NCI-H2081 treated with DMSO at 0.1 percent for 48 hours (cell line): ENCODE results near the gene RGPD3.
"Not testable (repeated sequence)": the region's sequence is repeated elsewhere in the genome, so short reads cannot be mapped to it uniquely, and the experiment has no call there.

Experiments used
- DNase-seq: peaks from one replicate; lab custom pipeline; 2025; lab: John Stamatoyannopoulos, UW

Gene RGPD3

DNA sequence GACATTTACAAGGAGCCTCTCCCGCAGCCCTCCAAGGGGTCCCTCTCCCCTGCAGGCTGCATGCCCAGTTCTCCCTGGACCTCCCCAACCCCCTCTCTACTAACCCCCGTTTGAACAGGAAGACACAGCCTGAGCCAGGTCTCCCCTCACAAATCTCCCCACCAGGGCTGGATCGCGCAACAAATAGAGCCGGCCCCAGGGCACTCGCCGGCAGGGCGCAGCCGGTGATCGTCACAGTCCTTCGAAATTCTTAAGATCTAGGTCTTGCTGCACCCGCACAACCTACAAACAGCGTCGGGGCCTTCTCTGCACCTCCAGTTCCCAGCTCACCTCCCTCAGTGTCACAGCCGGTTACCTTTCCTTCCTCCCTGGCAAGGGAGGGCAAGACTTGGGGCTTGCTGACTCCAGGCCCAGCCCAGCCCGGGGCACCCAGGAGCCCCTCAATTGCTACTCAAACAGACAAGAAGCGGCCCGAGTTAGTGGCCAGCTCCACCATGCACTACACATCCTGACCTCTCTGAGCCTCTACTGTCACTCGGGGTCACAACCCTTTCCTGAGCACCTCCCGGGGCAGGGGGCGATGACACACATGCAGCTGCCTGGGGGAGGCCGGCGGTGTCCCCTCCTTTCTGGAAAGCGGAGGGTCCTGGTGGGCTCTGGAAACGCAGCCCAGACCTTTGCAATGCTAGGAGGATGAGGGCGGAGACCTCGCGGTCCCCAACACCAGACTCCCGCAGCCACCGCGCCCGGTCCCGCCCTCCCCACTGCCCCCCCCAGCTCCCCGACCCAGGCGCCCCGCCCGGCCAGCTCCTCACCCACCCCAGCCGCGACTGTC, 18.6 kb upstream of the RGPD3 start, which contains the start of gene CD8B2:
Gene CD8B2, plus strand, starts transcription at position 814 of the 835 bp plus-strand sequence. CDS start 63 bp downstream, outside the sequence.
- DNase-seq = not testable (repeated sequence)

DNA sequence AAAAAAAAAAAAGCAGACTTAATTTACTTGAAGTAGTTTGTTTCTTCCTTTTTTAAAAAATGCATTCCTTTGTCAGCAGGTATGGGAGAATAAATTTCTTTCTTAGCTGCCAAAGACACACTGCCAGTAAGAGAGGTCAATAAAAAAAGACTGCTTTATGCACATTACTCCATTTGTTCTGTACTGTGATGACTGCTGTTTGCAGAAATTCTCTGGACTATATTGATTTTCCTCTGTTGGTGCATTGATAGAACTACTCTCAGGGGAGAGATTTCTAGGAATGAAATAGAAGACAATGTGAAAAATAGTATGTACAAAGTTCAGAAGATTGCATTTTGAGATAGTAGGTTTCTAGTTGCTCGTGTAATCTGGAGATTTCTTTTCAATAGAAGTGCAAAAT, 11.3 kb upstream of the RGPD3 start:
- not testable (repeated sequence) for DNase-seq

DNA sequence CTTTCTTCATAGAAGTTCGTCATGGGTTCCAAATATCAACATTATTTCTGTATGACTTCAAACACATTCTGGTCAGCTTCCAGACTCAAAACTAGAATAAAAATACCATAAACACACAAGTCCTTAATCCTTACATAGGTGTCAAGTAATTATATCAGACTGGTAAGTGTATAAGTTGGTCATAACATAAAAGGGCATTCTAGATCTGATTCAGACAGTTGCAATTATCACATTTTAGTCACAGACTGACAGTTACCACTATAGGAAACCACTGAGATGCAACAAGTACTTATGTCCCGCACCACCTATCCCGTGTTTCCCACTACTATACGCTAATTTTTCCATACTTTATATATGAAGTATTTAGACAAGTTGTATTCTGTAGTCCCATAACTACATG, 9.4 kb upstream of the RGPD3 start:
- not testable (repeated sequence) for DNase-seq

DNA sequence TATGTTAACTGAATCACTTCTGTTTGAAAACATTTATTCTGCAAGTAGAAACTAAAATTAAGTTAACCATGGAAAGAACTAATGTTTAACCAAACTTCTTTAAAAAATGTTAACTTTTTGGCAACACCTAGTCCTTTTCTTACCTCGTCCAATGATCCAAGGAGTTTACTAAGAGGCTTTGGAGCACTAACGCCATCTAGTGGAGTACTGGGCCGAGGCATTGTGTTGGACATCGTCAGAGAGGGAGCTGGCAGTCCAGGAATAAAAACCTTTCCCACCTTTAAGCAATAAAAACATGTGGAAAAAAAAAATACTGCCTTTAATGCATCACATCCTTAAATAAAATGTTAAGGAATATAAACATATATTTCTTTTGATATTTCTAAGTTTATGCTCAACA, 2.4 kb upstream of the RGPD3 start:
- DNase-seq = not testable (repeated sequence)

DNA sequence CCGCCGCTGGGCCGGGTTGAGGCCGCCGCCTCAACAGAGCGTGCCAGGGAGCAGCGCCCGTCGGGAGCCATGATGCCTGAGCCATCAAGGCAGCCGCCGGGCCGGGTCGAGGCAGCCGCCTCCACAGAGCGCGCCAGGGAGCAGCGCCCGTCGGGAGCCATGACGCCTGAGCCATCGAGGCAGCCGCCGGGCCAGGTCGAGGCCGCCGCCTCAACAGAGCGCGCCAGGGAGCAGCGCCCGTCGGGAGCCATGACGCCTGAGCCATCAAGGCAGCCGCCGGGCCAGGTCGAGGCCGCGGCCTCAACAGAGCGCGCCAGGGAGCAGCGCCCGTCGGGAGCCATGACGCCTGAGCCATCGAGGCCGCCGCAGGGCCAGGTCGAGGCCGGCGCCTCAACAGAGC, 697 bp downstream of the RGPD3 start:
- not testable (repeated sequence) for DNase-seq

DNA sequence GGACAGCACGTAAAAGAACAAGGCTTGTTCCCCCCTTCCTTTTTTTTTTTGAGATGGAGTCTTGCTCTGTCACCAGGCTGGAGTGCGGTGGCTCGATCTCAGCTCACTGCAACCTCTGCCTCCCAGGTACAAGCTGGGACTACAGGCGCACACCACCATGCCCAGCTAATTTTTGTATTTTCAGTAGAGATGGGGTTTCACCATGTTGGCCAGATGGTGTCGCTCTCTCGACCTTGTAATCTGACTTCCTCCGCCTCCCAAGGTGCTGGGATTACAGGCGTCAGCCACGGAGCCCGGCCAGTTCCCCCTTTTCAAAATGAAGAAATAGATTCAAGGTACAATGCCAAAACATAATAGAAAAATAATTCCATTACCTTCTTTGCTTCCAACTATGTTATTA, 6.3 kb downstream of the RGPD3 start:
- not testable (repeated sequence) for DNase-seq

DNA sequence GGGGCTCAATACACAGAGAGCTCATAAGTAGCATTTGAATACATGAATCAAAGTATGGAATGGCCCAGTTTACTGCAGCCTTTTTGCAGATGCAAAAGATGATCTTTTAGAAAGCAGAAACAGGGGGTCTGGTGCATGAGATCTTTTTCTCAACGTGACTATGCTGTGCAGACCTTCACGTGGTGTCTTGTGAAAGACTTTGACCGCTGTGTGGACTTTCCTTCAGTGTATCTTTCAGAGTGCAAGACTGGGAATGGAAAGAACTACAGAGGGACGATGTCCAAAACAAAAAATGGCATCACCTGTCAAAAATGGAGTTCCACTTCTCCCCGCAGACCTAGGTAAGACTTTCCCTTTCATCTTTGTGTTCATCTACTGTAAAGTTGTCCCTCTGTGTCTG, 77.5 kb downstream of the RGPD3 start:
- DNase-seq = not testable (repeated sequence)

DNA sequence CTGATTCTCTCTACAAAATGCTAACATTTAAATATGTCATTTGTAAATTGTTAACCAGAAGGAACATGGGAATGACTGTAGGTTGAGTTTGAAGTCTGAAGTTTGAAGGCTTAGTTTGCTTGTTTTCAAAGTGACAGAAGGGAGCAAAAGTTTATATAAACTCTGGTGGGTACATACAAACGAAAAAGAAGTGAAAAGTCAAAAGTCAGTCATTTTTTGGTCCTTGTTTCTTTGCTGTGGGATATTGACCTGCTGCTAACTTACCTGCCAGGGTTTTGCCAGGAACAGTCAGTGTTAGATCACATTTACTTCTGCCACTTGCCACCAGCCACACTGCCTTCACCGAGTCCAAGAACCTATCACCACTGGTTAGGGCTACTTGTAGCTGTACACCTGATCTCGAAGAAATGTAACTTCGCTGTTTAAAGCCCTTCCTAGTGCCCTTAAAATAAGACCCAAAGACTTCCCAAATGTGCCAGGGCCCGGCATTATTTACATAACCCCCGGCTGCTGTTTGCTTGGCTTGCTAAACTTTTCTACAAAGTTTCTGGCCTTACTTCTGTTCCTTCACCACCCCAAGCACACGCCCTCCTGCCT, 79.3 kb downstream of the RGPD3 start:
- not testable (repeated sequence) for DNase-seq

DNA sequence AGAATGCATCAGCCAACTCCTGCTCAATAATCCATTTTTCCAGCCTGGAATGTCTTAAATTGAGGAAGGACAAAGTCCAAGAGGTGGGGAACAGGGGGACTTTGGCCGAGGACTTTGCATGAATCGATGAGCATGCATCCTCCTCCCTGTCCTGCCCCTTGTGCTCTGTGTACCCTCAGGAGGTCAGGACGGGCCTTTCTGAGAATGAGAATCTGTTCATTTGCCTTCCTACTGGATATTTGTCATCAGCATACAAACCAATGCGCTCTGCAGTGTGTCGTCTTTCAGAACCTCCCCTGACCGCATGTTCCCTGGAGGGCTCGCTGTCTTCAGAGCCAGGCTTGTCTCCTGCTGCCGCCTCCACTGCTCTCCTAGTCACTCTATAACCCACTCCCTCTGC, 83.7 kb downstream of the RGPD3 start:
- DNase-seq = not testable (repeated sequence)

DNA sequence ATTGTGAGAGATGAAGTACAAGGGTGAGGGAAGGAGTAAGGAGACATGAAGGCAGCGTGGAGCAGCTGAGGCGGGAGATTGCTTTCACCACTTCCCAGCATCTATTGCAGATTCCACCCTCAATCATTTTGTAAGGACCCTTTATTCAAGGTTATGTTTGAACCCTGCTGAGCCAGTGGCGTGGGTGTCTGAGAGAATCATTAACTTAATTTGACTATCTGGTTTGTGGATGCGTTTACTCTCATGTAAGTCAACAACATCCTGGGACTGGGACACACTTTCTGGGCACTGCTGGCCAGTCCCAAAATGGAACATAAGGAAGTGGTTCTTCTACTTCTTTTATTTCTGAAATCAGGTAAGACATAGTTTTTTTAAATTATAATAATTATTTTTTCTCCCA, 86.3 kb downstream of the RGPD3 start:
- not testable (repeated sequence) for DNase-seq

DNA sequence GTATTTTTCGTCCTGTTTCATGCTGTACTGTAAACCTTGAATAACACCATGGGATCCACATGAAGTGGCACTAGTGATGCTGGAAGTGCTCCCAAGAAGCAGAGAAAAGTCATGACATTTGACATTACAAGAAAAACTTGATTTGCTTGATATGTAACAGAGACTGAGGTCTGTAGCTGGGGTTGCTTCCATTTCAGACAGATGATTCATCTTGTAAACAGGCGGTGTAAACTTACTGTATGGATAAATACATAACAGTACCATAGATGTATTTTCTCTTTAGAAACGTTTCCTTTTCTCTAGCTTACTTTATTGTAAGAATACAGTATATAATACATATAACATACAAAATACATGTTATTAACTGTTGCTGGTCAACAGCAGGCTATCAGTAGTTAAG, 88.6 kb downstream of the RGPD3 start:
- DNase-seq = not testable (repeated sequence)

DNA sequence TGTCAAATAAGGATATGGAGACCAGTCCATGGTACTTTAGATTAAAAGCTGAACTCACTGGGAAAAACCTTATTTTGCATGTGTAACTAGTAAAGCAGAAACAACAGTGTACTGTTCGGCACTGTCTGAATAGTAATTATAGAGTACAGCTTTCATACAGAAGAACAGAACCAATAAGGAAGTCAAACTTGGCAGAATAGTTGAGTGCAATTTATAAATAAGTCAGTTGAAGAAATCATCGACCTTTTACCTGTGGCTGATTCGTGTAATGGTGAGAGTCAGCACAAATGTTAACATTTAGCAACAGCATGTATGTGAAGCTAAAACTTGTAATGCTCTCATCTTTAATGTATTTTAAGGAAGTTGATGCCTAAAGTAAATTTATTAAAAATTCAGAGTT, 99.0 kb downstream of the RGPD3 start:
- DNase-seq = not testable (repeated sequence)

DNA sequence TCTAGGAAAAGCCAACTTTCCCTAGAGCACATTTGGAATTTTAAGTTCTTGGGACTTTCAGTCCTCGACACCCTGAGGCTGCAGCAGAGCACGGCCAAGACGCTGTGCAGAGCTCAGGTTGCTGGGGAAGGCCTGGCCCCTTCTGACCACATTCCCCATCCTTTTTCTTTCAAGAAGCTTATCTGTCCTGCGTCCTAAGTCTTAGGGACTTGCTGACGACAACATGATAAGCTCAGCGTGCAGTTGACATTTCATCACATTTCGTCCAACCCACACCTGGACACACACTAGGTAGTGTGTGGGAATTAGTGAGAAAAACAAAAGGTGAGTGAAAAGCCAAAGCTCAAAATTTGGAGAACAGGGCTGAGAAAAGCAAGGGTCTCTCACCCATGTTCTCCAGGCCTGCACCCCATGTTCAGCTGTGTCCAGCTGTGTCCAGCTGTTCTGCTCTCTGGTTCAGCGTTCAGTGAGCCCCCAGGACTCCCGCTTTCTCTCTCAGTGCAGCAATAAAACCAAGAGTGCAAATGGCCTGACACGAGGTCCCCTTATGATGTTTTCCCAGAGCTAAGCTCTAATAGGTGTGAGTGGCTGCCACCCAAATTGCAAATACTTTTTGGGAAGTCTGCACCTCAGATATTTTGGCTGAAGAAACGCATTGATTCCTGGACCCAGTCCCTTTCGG, 101.9 kb downstream of the RGPD3 start:
- DNase-seq = no peak

DNA sequence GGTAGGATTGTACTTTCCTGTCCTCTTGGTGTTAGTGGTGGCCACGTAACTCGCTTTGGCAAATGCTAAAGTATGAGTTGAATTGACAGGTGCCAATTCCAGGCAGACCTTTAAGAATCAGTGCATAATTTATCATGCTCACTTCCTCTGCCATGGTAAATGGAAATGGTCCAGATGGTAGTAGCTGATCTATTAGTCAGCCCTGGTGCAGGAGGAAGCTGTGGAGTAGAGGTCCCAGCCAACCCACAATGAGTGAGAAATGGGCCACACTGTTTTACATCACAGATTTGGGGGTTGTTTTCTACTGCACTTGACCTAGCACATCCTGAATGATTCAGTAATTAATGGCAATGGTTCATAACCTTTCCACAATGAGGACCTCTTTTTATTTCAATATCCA, 104.4 kb downstream of the RGPD3 start:
- DNase-seq = no peak

DNA sequence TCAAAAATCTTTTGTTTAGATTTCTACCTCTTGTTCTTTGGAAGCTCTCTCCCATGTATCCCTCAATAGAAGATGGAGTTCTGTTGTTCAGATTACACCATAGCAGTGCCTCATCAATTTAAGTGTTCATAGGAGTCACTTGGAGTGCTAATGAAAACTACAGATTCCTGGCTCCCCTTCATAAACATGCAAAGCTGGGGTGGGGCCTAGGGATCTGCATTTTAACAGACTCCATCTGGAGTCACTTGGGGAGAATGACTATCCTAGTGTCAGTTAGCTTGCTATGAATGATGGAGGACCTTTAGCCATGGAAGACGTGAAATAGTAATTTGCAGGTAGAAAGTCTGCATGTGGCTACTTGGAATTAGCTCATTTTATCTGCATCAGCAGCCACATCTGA, 105.4 kb downstream of the RGPD3 start:
- DNase-seq = no peak

DNA sequence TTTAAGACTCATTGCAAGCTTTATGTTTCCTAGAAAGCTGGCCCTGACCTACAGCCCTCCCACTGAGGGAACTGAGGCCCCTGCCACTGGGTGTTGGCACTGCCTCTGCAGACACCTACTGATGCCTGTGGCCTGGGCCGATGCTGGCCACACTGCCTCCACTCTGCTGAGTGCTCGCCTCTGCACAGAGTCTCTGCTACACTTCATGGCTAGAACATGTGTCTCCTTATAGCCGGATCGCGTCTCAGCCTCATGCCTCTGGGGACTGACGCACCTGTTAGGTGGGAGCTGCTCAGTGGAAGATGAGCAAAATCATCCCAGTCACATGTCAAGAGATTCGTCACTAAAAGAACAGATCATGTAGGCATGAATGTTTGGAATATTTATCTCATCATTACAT, 108.7 kb downstream of the RGPD3 start:
- no peak for DNase-seq

DNA sequence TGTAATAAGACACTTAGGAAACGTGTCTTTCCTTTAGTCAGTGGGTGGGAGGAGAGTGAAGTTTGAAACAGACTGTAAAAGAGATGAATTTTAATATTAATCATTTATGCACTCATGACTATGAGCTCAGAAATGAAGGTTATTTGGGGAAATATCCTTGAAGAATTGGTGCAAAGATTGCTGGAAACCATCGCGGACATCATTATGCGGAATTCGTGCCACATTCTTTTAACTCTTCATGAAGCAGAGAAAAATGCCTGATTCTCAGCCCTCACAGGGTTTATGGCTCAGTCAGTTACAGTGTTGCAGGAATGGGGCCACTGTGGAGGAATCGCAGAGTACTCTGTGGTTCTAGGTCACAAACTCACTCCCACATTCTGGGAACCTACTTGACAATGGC, 109.7 kb downstream of the RGPD3 start:
- no peak for DNase-seq

DNA sequence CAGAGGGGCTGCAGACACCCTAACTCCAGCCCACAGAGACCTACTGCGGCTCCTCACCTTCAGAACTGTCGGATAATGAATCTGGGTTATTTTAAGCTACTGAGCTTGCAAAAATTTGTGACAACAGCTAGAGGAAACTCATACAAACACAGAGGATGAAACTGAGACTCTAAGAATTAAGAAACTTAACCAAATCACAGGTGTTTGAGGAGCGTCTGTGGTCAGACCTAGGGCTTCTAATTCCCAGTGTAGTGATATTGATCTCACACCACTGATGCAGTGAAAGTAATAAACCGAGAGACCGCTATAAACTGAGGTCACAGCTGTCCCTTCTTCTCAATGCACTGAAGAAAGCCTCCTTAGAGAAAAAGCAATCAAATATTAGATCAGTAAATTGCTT, 110.1 kb downstream of the RGPD3 start:
- no peak for DNase-seq

DNA sequence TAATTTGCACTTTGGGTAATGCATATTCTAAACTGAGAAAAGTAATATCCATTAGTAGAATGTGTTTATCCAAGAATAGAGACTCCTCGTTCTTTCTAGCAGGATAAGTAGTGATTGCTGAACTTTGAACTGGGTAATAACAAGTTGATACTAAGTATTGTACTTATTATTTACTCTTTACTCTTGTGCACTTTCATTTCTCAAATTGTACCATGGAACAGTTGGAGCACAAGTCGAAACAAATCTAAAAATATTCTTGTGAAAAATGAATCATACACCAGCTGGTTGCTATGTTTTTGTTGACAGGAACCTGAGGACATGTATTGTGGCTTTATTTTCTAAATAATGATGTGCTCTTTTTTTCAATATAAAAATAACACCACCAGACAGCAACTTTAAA, 111.9 kb downstream of the RGPD3 start:
- DNase-seq = no peak

DNA sequence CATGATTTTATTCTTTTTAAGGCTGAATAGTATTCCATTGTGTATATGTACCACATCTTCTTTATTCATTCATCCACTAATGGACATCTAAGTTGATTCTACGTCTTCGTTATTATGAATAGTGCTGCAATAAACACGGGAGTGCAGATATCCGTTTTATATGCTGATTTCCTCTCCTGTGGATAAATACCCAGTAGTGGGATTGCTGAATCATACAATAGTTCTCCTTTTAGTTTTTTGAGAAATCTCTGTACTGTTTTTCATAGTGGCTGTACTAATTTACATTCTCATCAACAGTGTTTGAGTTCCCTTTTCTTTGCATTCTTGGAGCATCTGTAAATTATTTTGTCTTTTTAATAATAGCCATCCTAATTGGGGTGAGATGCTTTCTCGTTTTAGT, 114.5 kb downstream of the RGPD3 start:
- DNase-seq = no peak

DNA sequence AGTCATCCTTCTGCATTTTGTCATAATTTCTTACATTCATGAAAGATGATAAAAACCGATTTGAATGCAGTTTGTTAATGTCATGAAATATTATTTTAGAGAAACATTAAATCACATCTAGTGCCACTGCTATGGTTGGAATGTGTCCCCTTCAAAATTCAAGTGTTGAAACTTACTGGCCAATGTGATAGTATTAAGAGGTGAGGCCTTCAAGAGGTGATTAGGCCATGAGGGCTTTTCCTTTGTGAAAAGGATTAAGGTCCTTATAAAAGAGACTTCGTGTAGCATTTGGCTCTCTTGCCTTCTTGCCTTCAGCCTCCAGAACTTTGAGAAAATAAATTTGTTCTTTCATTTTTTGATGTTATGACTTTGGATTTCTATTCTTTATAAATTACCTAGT, 117.2 kb downstream of the RGPD3 start:
- no peak for DNase-seq

DNA sequence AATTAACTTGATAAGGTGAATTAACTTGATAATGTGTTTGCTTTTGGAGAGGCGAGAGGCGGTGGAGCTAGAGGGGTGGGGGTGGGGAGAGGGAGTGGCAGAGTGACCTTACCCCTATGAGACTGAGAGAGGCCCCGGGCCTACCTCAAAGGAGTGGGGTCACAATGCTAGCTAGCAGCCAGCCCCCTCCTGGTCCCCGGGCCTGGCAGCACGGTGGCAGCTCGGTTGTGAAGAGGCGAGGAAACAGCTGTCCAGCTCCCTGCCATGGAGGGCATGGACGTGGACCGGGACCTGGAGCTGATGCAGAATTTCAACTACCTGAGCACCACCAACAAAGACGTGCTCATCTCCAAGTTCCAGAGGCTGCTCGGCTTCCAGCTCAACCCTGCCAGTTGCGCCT, 123.9 kb downstream of the RGPD3 start:
- no peak for DNase-seq

DNA sequence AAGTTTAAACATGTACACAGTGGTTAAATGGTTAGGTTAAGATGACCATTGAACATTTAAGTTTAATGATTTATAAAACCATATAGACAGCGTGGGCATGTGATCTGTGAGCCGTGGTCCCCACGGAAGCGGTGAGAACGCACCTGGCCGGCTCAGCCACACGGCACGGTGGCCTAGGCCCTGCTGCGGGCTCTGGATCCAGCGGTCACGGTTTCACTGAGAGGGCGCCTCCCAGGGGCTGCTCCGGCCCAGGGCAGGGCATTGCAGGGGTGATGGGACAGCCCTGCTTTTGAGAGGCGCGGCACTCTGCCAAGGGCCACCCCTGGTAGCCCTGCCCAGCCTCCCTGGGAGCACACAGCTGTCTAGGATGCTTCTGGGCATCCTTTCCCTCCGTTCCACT, 124.9 kb downstream of the RGPD3 start:
- no peak for DNase-seq
